HuH-7.5 (cell line): Measurements from ENCODE around the gene IFNGR2.
"Not testable (repeated sequence)": the region's sequence is repeated elsewhere in the genome, so short reads cannot be mapped to it uniquely, and the experiment has no call there.

ENCODE experiments used
- DNase-seq: peaks from one replicate; pipeline ENCODE4 v3.0.0; 2011; ENCODE audit warnings: low spot score

The IFNGR2 gene

GRCh38 chr21:33441489-33442477 is 38.6 kb downstream of the IFNGR2 start:
- DNase-seq, result no peak

GRCh38 chr21:33443194-33443593 is 40.0 kb downstream of the IFNGR2 start:
- DNase-seq, result no peak

DNA sequence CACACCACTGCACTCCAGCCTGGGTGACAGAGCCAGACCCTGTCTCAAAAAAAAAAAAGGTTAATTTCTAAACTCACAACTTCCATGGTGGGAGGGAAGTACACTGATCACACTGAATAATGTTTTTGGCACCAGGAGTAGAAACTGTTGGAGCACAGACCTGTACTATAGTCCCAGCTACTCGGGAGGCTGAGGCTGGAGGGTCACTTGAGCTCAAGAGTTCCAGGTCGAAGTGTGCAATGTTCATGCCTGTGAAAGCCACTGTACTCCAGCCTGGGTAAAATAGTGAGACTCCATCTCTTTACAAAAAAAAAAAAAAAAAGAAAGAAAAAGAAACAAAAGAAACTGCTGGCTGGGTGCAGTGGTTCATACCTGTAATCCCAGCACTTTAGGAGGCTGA is 41.3 kb downstream of the IFNGR2 start:
- no peak for DNase-seq

DNA sequence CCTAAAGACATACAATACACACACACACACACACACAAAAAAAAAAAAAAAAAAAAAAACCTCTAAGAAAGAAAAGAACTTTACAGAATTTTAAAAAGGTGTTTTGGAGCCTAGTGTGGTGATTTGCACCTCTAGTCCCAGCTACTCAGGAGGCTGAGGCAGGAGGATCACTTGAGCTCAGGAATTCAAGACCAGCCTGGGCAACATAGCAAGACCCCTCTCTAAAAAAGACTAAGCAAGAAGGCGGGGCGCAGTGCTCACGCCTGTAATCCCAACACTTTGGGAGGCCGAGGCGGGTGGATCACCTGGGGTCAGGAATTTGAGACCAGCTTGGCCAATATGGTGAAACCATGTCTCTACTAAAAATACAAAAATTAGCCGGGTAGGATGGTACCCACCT is 43.4 kb downstream of the IFNGR2 start:
- DNase-seq, result not testable (repeated sequence)

GRCh38 chr21:33449616-33450015 is 46.4 kb downstream of the IFNGR2 start:
- DNase-seq, result no peak

DNA sequence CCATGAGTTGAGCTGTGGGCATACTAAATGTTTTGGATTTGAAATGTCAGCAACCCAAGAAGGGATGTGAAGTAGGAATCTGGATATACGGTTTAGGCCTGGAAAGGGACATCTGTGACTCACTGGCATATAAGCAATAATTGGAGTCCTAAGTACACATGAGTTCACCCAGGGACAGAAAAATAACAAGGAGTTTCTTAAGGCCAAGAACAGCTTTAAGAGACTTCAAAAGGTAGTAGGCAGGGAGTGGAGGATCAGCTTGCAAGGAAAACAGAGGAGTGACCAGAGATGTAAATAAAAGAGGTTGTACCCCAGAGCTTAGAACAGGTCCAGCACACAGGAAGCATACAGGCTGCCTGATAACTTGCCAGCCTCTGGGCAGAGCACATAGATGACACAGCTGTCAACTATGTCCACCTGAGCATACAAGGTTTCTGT is 48.4 kb downstream of the IFNGR2 start:
- no peak for DNase-seq

DNA sequence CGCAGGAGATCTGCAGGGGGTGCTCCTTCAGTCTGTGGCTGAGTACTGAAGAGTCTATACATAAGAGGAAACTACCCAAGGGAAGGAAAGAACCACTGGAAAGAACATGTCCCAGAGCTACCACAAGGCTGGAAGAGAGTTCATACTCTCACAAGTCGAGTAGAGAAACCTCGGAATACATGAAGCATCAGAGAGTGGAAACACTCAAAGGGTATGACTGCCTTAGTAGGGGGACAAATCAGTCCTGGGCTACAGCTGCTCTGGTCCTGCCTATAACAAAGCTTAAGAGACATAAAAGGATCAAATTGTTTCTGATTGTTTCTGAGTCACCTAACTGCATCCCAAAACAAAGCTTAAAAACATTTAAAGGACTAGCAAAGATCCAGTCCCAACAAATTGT is 49.1 kb downstream of the IFNGR2 start:
- no peak for DNase-seq

DNA sequence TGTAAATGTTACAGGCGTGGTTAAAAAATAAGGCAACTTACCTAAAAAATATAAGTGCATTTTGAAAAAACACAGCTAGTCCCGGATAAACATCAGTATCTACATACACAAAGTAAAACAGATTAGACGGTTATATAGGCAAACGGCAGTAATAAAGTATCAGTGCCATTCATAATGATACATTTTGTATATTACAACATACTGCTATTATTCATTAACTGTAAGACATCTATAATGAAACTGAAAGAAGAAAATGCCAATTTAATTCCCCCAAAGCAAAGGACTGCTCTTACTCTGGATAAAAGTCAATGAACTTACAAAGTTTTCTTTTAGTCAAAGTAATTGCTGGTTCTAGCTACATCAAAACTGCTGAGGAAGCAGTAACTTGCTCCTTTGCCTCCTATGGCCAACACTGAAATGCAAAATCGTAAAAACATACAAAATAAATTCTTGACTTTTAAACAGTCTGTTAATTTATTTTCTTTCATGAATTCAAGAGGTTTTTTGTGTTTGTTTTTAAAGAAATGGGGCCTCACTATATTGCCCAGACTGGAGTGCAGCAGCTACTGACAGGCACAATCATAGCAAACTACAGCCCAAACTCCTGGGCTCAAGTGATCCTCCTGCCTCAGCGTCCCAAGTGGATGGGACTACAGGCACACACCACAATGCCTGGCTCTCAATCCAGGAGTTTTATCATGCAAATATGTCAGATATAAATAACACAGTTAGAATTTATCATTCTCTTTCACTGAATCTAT is 52.7 kb downstream of the IFNGR2 start:
- no peak for DNase-seq

GRCh38 chr21:33458861-33459260 is 55.6 kb downstream of the IFNGR2 start:
- no peak for DNase-seq

DNA sequence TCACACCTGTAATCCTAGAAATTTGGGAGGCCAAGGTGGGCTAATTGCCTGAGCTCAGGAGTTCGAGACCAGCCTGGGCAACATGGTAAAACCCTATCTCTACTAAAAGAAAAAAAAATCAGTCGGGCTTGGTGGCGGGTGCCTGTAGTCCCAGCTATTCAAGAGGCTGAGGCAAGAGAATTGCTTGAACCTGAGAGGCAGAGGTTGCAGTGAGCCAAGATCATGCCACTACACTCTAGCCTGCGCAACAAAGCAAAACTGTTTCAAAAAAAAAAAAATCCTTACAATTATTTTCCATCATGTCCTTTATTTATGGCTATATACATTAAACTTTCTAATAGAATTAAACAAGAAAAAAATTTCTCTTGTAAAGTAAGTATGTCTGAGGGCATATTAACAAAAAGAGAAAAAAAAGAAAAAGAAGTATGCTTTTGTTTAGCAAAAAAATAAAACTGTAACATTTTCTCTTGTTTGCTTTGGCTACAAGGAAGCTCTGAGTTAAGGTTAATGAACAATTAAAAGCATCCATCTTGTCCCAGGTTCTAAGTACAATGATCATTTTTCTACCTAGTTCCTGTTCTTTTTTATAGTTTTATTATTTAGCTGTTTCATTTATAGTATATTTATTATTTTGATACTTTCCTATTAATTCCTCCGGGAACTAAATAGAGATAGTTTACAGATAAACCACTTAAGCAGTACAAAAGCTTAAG is 58.5 kb downstream of the IFNGR2 start:
- DNase-seq, result no peak

DNA sequence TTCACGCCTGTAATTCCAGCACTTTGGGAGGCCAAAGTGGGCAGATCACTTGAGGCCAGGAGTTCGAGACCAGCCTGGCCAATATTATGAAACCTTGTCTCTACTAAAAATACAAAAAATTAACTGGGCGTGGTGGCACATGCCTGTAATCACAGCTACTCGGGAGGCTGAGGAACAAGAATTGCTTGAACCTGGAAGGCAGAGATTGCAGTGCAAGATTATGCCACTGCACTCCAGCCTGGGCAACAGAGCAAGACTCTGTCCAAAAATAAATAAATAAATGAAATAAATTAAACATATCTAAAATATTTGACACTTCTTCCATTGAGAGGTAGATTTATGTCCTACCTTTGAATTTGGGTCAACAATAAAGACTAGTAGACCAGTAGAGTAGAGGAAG is 66.0 kb downstream of the IFNGR2 start:
- DNase-seq, result not testable (repeated sequence)

DNA sequence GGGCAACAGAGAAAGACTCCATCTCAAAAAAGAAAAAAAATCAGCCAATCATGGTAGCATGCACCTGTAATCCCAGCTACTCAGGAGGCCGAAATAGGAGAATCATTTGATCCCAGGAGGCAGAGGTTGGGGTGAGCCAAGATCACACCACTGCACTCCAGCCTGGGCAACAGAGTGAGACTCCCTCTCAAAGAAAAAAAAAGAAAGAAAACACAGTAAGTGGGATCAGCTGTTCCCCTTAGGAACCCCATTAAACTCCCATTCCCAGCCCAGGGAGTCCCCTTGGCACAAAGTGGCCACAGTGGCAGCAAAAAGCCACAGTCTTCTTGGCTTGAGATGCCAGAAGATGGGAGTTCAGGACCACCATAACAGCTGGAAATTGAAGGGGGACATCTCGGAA is 67.5 kb downstream of the IFNGR2 start:
- no peak for DNase-seq

DNA sequence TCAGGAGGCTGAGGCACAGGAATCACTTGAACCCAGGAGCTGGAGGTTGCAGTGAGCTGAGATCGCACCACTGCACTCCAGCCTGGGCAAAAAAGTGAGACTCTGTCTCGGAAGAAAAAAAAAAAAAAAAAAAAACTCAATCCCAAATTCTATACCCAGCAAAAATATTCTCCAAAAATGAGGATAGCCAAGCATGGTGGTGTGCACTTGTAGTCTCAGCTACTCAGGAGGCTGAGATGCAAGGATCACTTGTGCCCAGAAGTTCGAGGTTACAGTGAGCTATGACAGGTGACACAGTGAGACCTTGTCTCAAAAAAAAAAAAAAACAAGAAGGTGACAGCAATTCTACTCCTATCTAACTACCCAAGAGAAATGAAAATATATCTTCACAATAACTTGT is 70.1 kb downstream of the IFNGR2 start:
- no peak for DNase-seq

DNA sequence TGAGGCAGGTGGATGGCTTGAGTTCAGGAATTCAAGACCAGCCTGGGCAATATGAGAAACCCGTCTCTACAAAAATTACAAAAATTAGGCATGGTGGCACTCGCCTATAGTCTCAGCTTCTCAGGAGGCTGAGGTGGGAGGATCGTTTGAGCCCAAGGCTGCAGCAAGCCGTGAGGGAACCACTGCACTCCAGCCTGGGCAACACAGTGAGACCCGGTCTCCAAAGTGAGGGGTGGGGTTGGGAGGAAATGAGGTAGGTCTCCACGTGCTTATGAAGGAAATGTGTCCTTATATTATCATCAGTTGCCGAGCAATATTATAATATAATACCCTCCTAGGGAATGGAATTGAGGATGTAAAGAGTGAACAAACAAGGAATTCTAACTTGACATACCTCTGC is 73.9 kb downstream of the IFNGR2 start:
- no peak for DNase-seq

GRCh38 chr21:33478182-33478581 is 75.0 kb downstream of the IFNGR2 start:
- no peak for DNase-seq

DNA sequence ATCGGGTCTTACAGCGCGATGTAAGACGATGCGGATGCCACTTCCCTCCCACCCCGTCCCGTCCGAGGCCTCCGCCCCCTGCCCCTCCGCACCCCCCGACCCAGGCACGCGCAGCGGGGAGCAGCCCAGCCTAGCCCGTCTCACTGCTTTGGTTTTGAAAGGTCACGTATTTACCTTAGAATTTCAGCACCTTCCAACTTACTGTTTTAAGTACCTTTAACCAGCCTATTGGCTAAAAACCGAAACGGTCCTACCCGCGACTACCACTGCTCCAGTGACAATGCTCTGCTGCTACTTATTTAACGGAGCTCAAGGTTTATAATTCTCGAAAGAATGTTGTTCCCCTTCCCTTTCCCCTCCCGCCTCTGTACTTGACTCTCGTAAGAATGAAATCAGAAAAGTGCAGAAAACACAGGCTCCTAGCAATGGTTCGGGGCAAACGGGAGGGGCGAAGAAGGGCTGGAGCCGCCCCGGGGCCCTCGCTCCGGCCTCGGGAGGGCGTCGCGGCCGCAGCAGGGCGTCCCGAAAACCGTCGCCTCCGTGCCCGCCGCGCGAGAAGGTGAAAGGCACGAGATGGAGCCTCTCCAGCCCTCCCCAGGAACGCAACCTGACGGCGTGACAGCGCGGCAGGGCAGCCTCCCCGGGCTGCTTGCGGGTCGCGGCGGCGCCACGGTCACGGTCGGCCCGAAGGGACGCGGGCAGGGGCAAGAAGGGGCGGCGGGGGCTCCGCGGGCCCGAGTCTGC is 75.9 kb downstream of the IFNGR2 start:
- peak; percentile 18 for DNase-seq

DNA sequence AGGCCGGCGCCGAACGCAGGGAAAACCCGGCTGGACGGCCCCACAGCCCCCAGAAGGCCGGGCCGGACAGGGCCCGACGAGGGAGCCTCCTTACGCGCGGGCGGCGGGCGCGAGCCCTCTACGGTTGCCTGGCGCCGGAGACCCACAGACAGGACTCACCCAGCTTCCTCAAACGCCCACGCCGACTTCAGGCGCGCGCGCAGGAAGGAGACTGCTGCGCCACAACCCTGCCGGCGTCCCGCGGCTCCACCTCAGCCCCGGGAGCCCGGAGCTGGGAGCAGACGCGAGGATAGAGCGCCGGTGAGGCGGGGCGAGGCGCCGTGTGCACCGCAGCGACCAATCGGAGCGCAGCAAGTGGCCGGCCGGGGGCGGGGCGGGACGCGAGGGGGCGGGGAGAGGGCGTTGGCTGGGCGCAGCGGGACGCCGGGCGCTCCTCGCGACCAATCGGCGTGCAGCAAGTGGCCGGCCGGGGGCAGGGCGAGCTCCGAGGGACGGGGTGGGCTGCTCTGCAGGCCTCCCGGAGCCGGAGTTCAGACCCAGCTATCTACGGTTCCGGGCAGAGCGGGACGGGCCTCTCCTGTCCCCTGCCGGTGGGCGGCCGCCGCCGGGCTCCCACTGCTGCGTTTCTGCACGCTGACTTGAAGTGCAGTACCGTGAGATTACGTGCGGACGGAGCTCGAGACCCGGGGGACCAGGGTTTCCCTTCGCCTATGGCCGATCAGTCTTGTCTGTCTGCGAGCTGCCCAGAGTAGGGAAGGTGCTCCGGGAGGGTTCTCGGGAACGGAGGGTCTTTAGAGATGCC is 76.7 kb downstream of the IFNGR2 start, which contains the start of gene TMEM50B:
TSS of gene TMEM50B (minus strand) at position 296 of the 802 bp plus-strand sequence. CDS start 11,089 bp downstream, outside the sequence.
- DNase-seq, result peak; percentile 76

- no peak for DNase-seq
Observed at GRCh38 chr21:33480481-33481103, 77.4 kb downstream of the IFNGR2 start.

GRCh38 chr21:33481314-33481943 is 78.2 kb downstream of the IFNGR2 start:
- no peak for DNase-seq
